ENCODE results near the gene CTSK.
"Not testable (repeated sequence)": the region's sequence is repeated elsewhere in the genome, so short reads cannot be mapped to it uniquely, and the experiment has no call there.

CTSK gene

DNA sequence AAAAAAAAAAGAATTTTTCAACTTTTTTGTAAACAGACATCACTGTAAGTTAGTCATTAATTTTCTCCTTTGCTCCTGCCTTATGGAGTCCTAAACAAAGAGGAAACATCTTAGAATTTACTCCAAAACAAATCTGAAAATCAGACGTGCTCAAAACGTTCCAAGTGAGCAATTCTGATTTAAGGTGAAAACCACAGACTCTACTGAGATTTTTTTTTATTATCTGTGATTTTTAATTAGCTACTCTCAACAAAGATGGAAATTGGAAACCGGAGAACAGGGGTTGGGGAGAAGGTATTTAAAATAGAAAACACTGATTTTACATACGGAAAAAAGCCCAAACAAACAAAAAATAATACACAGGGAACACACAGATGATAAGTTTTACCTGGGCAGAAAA, 7.8 kb upstream of the CTSK start:
- peaks cover 7% of the 10 kb centered on the region for H3K36me3 Mint-ChIP-seq
- no peaks in the 10 kb centered on the region for H3K9me3 Mint-ChIP-seq (ENCODE audit: low read depth)
- no peaks in the 10 kb centered on the region for H3K27me3 Mint-ChIP-seq
- H3K4me1 Mint-ChIP-seq (ENCODE audit: low read depth): peaks cover 1% of the 10 kb centered on the region
- no peak overlapping the region for H3K4me3 Mint-ChIP-seq
- no peak overlapping the region for H3K27ac Mint-ChIP-seq

DNA sequence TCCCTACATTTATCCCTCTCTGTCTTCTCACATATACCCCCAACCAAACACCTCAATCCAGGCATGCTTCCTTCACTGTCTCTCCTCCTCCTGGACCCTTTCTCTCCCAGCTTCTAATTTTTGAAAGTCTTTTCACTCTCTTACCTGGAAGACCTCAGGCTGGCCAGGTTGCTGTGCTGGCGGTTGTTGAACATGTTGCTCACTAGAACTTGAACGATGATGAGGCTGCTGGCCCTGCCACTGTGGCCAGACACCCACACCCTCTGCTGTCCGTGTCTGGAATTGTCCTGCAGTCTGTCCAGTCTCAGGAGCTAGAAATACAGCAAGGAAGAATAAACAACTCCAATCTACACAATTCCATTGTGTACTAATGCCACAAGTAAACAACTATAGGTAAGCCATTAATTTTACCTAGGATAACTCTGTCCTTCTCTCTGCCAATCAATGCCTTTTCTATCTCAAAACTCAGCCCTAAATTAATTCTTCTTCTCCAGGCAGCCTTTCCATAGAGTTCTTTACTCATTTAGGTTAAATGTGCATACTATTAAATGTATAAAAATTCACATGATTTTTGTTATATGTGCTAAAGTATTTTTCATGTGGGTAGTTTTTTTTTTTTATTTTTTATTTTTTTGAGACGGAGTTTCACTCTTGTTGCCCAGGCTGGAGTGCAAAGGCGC, 5.1 kb upstream of the CTSK start:
- peaks cover 6% of the 10 kb centered on the region for H3K36me3 Mint-ChIP-seq
- no peaks in the 10 kb centered on the region for H3K9me3 Mint-ChIP-seq (ENCODE audit: low read depth)
- H3K4me3 Mint-ChIP-seq: no peak overlapping the region
- H3K4me1 Mint-ChIP-seq (ENCODE audit: low read depth): peaks cover 1% of the 10 kb centered on the region
- no peaks in the 10 kb centered on the region for H3K27me3 Mint-ChIP-seq
- no peak overlapping the region for H3K27ac Mint-ChIP-seq

GRCh38 chr1:150810958-150811659, 3.0 kb upstream of the CTSK start:
- Mint-ChIP-seq H3K36me3 (peaks cover 2% of the 10 kb centered on the region), H3K27me3 (no peaks in the 10 kb centered on the region), H3K4me3 (no peak overlapping the region), H3K27ac (no peak overlapping the region), H3K4me1 (ENCODE audit: low read depth) (peaks cover 19% of the 10 kb centered on the region), H3K9me3 (ENCODE audit: low read depth) (no peaks in the 10 kb centered on the region)

GRCh38 chr1:150809651-150810050, 1.6 kb upstream of the CTSK start:
- H3K9me3 Mint-ChIP-seq (ENCODE audit: low read depth): no peaks in the 10 kb centered on the region
- H3K27ac Mint-ChIP-seq: no peak overlapping the region
- H3K27me3 Mint-ChIP-seq: no peaks in the 10 kb centered on the region
- no peak overlapping the region for H3K4me3 Mint-ChIP-seq
- peaks cover 2% of the 10 kb centered on the region for H3K36me3 Mint-ChIP-seq
- H3K4me1 Mint-ChIP-seq (ENCODE audit: low read depth): peaks cover 19% of the 10 kb centered on the region

GRCh38 chr1:150808846-150809245, 786 bp upstream of the CTSK start:
- no peak overlapping the region for H3K27ac Mint-ChIP-seq
- no peaks in the 10 kb centered on the region for H3K36me3 Mint-ChIP-seq
- peaks cover 19% of the 10 kb centered on the region for H3K4me1 Mint-ChIP-seq (ENCODE audit: low read depth)
- H3K27me3 Mint-ChIP-seq: no peaks in the 10 kb centered on the region
- H3K4me3 Mint-ChIP-seq: no peak overlapping the region
- H3K9me3 Mint-ChIP-seq (ENCODE audit: low read depth): no peaks in the 10 kb centered on the region

GRCh38 chr1:150807249-150808023, 624 bp downstream of the CTSK start:
- H3K27me3 Mint-ChIP-seq: no peaks in the 10 kb centered on the region
- peaks cover 3% of the 10 kb centered on the region for H3K36me3 Mint-ChIP-seq
- H3K4me3 Mint-ChIP-seq: peak overlapping the region; percentile 32
- H3K27ac Mint-ChIP-seq: no peak overlapping the region
- H3K9me3 Mint-ChIP-seq (ENCODE audit: low read depth): no peaks in the 10 kb centered on the region
- peaks cover 19% of the 10 kb centered on the region for H3K4me1 Mint-ChIP-seq (ENCODE audit: low read depth)

- H3K4me3 Mint-ChIP-seq: no peak overlapping the region
- H3K27ac Mint-ChIP-seq: no peak overlapping the region
- no peaks in the 10 kb centered on the region for H3K9me3 Mint-ChIP-seq (ENCODE audit: low read depth)
- peaks cover 19% of the 10 kb centered on the region for H3K4me1 Mint-ChIP-seq (ENCODE audit: low read depth)
- H3K36me3 Mint-ChIP-seq: peaks cover 3% of the 10 kb centered on the region
- no peaks in the 10 kb centered on the region for H3K27me3 Mint-ChIP-seq
Observed at GRCh38 chr1:150805899-150806298, 2.2 kb downstream of the CTSK start.

GRCh38 chr1:150804671-150805070, 3.4 kb downstream of the CTSK start:
- peaks cover 19% of the 10 kb centered on the region for H3K4me1 Mint-ChIP-seq (ENCODE audit: low read depth)
- H3K9me3 Mint-ChIP-seq (ENCODE audit: low read depth): no peaks in the 10 kb centered on the region
- no peaks in the 10 kb centered on the region for H3K27me3 Mint-ChIP-seq
- H3K36me3 Mint-ChIP-seq: peaks cover 5% of the 10 kb centered on the region
- no peak overlapping the region for H3K27ac Mint-ChIP-seq
- H3K4me3 Mint-ChIP-seq: no peak overlapping the region

GRCh38 chr1:150799089-150799488, 9.0 kb downstream of the CTSK start:
- Mint-ChIP-seq H3K27ac (no peak overlapping the region), H3K27me3 (no peaks in the 10 kb centered on the region), H3K4me3 (no peak overlapping the region), H3K36me3 (peaks cover 13% of the 10 kb centered on the region), H3K9me3 (ENCODE audit: low read depth) (no peaks in the 10 kb centered on the region), H3K4me1 (ENCODE audit: low read depth) (no peaks in the 10 kb centered on the region)

DNA sequence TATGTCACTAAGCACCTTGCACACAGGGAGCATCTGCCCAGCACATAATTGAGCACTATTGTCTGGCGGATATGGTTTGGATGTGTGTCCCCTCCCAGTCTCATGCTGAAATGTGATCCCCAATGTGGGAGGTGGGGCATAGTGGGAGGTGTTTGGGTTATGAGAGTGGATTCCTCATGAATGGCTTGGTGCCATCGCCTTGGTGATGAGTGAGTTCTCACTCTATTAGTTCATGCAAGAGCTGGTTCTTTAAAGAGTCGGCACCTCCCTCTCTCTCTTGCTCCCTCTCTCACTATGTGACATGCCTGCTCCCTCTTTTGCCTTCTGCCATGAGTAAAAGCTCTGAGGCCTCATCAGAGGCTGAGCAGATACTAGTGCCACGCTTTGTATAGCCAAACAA, 9.5 kb downstream of the CTSK start:
- H3K4me1 Mint-ChIP-seq (ENCODE audit: low read depth): no peaks in the 10 kb centered on the region
- H3K36me3 Mint-ChIP-seq: peaks cover 13% of the 10 kb centered on the region
- no peak overlapping the region for H3K4me3 Mint-ChIP-seq
- no peaks in the 10 kb centered on the region for H3K9me3 Mint-ChIP-seq (ENCODE audit: low read depth)
- H3K27ac Mint-ChIP-seq: no peak overlapping the region
- H3K27me3 Mint-ChIP-seq: no peaks in the 10 kb centered on the region

DNA sequence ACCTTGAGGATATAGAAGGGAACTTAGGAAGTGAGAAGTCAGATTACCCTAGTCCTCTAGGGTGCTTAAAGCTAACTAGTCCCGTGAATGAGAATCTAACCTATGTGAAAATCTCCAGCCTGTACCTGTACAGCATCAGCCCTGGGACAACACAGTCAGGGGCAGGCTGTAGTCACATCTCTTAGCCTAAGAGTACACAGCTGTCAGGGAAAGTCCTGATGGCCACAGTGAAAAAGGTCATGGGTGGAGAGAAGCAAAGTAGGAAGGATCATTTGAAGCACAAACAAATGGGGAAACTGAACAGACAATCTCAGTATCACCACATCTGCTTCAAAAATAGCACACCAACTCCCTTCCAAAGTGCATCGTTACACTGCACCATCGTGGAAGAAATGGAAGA, 11.7 kb downstream of the CTSK start:
- Mint-ChIP-seq H3K9me3 (ENCODE audit: low read depth) (no peaks in the 10 kb centered on the region), H3K4me1 (ENCODE audit: low read depth) (no peaks in the 10 kb centered on the region), H3K36me3 (peaks cover 10% of the 10 kb centered on the region), H3K27ac (no peak overlapping the region), H3K4me3 (no peak overlapping the region), H3K27me3 (no peaks in the 10 kb centered on the region)

GRCh38 chr1:150793778-150794177, 14.3 kb downstream of the CTSK start:
- H3K27me3 Mint-ChIP-seq; H3K27ac Mint-ChIP-seq; H3K4me3 Mint-ChIP-seq; H3K36me3 Mint-ChIP-seq; H3K9me3 Mint-ChIP-seq (ENCODE audit: low read depth); H3K4me1 Mint-ChIP-seq (ENCODE audit: low read depth): not testable (repeated sequence)

DNA sequence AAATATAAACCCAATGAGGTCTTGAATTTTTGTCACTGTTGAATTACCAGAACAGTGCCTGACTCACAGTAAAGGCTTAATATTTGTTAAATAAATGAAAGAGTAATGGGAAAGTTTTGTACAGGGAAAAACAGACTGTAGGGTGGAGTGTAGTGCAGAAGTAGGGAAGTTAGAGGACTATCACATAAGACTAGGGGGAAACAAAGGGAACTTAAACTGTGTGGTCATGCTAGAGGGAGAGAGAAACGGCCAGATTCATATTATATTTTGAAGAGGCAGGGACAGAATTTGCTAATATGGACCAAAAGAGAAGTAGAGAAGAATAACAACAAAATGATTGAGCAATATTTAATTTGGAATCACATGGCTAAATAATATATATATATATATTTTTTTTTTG, 14.8 kb downstream of the CTSK start:
- Mint-ChIP-seq H3K4me3 (no peak overlapping the region), H3K36me3 (peaks cover 7% of the 10 kb centered on the region), H3K27me3 (no peaks in the 10 kb centered on the region), H3K9me3 (ENCODE audit: low read depth) (no peaks in the 10 kb centered on the region), H3K27ac (no peak overlapping the region), H3K4me1 (ENCODE audit: low read depth) (no peaks in the 10 kb centered on the region)

GRCh38 chr1:150791585-150791984, 16.5 kb downstream of the CTSK start:
- H3K4me3 Mint-ChIP-seq: no peak overlapping the region
- no peaks in the 10 kb centered on the region for H3K4me1 Mint-ChIP-seq (ENCODE audit: low read depth)
- H3K27ac Mint-ChIP-seq: no peak overlapping the region
- H3K27me3 Mint-ChIP-seq: no peaks in the 10 kb centered on the region
- peaks cover 5% of the 10 kb centered on the region for H3K36me3 Mint-ChIP-seq
- H3K9me3 Mint-ChIP-seq (ENCODE audit: low read depth): no peaks in the 10 kb centered on the region

GRCh38 chr1:150789396-150789795, 18.7 kb downstream of the CTSK start:
- H3K9me3 Mint-ChIP-seq (ENCODE audit: low read depth): no peaks in the 10 kb centered on the region
- H3K27me3 Mint-ChIP-seq: no peaks in the 10 kb centered on the region
- no peak overlapping the region for H3K4me3 Mint-ChIP-seq
- peaks cover 2% of the 10 kb centered on the region for H3K36me3 Mint-ChIP-seq
- no peaks in the 10 kb centered on the region for H3K4me1 Mint-ChIP-seq (ENCODE audit: low read depth)
- H3K27ac Mint-ChIP-seq: no peak overlapping the region

Data from activated naive CD8-positive, alpha-beta T cell (primary cell).